SJCRH30 (cell line): Measurements from ENCODE around the gene MRPL33. TPM values are rescaled to one million over a fixed set of nuclear protein-coding genes. Genes with fewer than 3 reads are reported as not detected.
"Not testable (repeated sequence)": the region's sequence is repeated elsewhere in the genome, so short reads cannot be mapped to it uniquely, and the experiment has no call there.

Experiments used
- DNase-seq, 2 experiments: peaks; one replicate each; pipeline ENCODE4 v3.0.0-alpha.2; 2015 to 2020
- H3K27ac ChIP-seq: fragments of 250-450 bp; sonication (Bioruptor Pico); 2 replicates; pipeline ENCODE4 v1.5.1; 2020; ENCODE audit warnings: mild to moderate bottlenecking, moderate library complexity
- H3K27me3 ChIP-seq: fragments of 250-450 bp; sonication (Bioruptor Pico); 2 replicates; pipeline ENCODE4 v1.5.1; 2020; ENCODE audit warnings: mild to moderate bottlenecking, moderate library complexity
- H3K36me3 ChIP-seq: fragments of 250-450 bp; sonication (Bioruptor Pico); 2 replicates; pipeline ENCODE4 v1.5.1; 2020; ENCODE audit warnings: mild to moderate bottlenecking, moderate library complexity
- H3K4me1 ChIP-seq: fragments of 250-450 bp; sonication (Bioruptor Pico); 2 replicates; pipeline ENCODE4 v1.5.1; 2020; ENCODE audit warnings: mild to moderate bottlenecking, moderate library complexity
- H3K4me3 ChIP-seq: fragments of 250-450 bp; sonication (Bioruptor Pico); 2 replicates; pipeline ENCODE4 v1.5.1; 2020; ENCODE audit warnings: mild to moderate bottlenecking, moderate library complexity
- H3K9me3 ChIP-seq: fragments of 250-450 bp; sonication (Bioruptor Pico); replicated peaks from 2 replicates; pipeline ENCODE4 v1.5.1; 2020; ENCODE audit warnings: mild to moderate bottlenecking, moderate library complexity
- total RNA-seq: library from RNA; depleted of rRNA; stranded (reverse); fragments of >200 nt; shearing (Covaris generic); gene quantifications from 2 replicates; pipeline ENCODE4 v1.2.3, GENCODE V29; 2014

MRPL33 gene
- total RNA-seq, 1 experiment from 2014 or later: 212 TPM

- peaks cover 22% of the 10 kb centered on the region for H3K4me1 ChIP-seq
- DNase-seq: peak; percentile 45 to 65
- peak overlapping the region; percentile 42; the same call in 1 of the 2 replicates for H3K27ac ChIP-seq
- H3K36me3 ChIP-seq: no peaks in the 10 kb centered on the region
- H3K27me3 ChIP-seq: no peaks in the 10 kb centered on the region
- H3K4me3 ChIP-seq: peak overlapping the region; percentile 57
- peaks cover 5% of the 10 kb centered on the region; the same call in 1 of the 2 replicates for H3K9me3 ChIP-seq
Measured at GRCh38 chr2:27752551-27753237, 18.8 kb upstream of the MRPL33 start.

DNA sequence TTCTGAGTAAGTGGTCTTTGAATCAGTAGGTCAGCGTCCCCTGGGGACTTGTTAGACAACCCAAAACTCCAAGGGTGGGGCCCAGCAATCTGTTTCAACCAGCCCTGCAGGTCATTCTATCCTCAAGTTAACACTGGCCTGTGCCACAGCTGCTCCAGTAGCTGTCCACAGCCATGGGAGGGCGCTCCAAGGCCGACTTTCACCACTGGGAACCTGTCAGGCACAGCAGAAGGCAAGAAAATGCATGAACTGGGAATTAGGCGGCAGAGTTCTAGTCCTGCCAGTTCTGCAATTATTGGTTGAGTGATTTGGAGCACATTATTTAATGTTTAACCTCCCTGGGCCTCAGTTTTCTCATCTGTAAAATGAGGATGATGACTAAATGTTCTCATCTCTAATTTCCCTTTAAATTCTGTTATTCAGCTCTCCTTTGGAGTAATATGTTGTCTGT lies 17.4 kb upstream of the MRPL33 start:
- Histone ChIP-seq H3K9me3 (no peaks in the 10 kb centered on the region), H3K36me3 (no peaks in the 10 kb centered on the region), H3K4me1 (peaks cover 22% of the 10 kb centered on the region), H3K4me3 (no peak overlapping the region), H3K27ac (no peak overlapping the region), H3K27me3 (no peaks in the 10 kb centered on the region)
- DNase-seq: peak; percentile 92 to 93

GRCh38 chr2:27754831-27755230 lies 16.7 kb upstream of the MRPL33 start:
- no peaks in the 10 kb centered on the region for H3K27me3 ChIP-seq
- H3K27ac ChIP-seq: no peak overlapping the region
- no peak for DNase-seq
- peaks cover 22% of the 10 kb centered on the region for H3K4me1 ChIP-seq
- no peaks in the 10 kb centered on the region for H3K36me3 ChIP-seq
- no peak overlapping the region for H3K4me3 ChIP-seq
- H3K9me3 ChIP-seq: no peaks in the 10 kb centered on the region

DNA sequence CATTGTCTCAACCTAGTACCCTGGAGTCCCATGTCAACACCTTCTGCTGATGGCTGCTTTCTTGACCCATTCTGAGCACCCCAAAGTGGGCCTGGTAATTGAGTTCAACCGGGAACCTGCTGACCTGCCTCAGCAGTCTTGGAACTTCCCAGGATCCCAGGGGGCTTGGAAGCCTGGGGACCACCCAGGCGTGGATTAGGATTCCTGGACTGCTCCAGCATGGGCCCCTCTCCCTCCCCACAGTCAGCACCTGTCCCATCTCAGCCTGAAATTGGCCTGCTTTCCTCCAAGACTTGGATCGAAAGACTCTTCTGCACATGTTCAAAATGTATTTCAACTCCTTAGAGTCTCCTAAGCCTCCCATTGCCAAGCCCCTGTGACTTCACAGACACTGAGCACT lies 15.4 kb upstream of the MRPL33 start:
- Histone ChIP-seq H3K4me3 (no peak overlapping the region), H3K4me1 (peaks cover 22% of the 10 kb centered on the region), H3K9me3 (no peaks in the 10 kb centered on the region), H3K27ac (no peak overlapping the region), H3K36me3 (no peaks in the 10 kb centered on the region), H3K27me3 (no peaks in the 10 kb centered on the region)
- peak; percentile 51 to 60 for DNase-seq

- Histone ChIP-seq H3K4me1 (peaks cover 24% of the 10 kb centered on the region), H3K9me3 (no peaks in the 10 kb centered on the region), H3K4me3 (no peak overlapping the region), H3K36me3 (no peaks in the 10 kb centered on the region), H3K27ac (no peak overlapping the region), H3K27me3 (no peaks in the 10 kb centered on the region)
- DNase-seq: peak; percentile 50 to 53
Measured at GRCh38 chr2:27756544-27757498, 14.7 kb upstream of the MRPL33 start.

GRCh38 chr2:27762951-27763906 lies 8.3 kb upstream of the MRPL33 start:
- Histone ChIP-seq H3K27me3 (no peaks in the 10 kb centered on the region), H3K4me3 (no peak overlapping the region), H3K36me3 (no peaks in the 10 kb centered on the region), H3K9me3 (no peaks in the 10 kb centered on the region), H3K4me1 (peaks cover 12% of the 10 kb centered on the region), H3K27ac (no peak overlapping the region)
- DNase-seq: no peak

- Histone ChIP-seq H3K4me1 (peaks cover 12% of the 10 kb centered on the region), H3K36me3 (no peaks in the 10 kb centered on the region), H3K27ac (no peak overlapping the region), H3K27me3 (no peaks in the 10 kb centered on the region), H3K9me3 (no peaks in the 10 kb centered on the region), H3K4me3 (no peak overlapping the region)
- DNase-seq: no peak
Measured at GRCh38 chr2:27763907-27764267, 7.6 kb upstream of the MRPL33 start.

GRCh38 chr2:27764526-27764925 lies 7.0 kb upstream of the MRPL33 start:
- peaks cover 12% of the 10 kb centered on the region for H3K4me1 ChIP-seq
- H3K4me3 ChIP-seq, H3K27me3 ChIP-seq, DNase-seq, H3K36me3 ChIP-seq, H3K9me3 ChIP-seq, H3K27ac ChIP-seq: not testable (repeated sequence)

GRCh38 chr2:27765621-27766286 lies 5.8 kb upstream of the MRPL33 start:
- no peak overlapping the region for H3K4me3 ChIP-seq
- no peak for DNase-seq
- H3K27me3 ChIP-seq: no peaks in the 10 kb centered on the region
- H3K36me3 ChIP-seq: no peaks in the 10 kb centered on the region
- H3K9me3 ChIP-seq: no peaks in the 10 kb centered on the region
- peaks cover 12% of the 10 kb centered on the region for H3K4me1 ChIP-seq
- no peak overlapping the region for H3K27ac ChIP-seq

GRCh38 chr2:27766287-27766661 lies 5.2 kb upstream of the MRPL33 start:
- no peak for DNase-seq
- H3K36me3 ChIP-seq: no peaks in the 10 kb centered on the region
- H3K4me1 ChIP-seq: peaks cover 12% of the 10 kb centered on the region
- no peak overlapping the region for H3K4me3 ChIP-seq
- H3K27me3 ChIP-seq: no peaks in the 10 kb centered on the region
- no peak overlapping the region for H3K27ac ChIP-seq
- H3K9me3 ChIP-seq: no peaks in the 10 kb centered on the region

- H3K4me1 ChIP-seq: peaks cover 10% of the 10 kb centered on the region
- peak overlapping the region; percentile 74 for H3K4me3 ChIP-seq
- H3K9me3 ChIP-seq: no peaks in the 10 kb centered on the region
- peaks cover 15% of the 10 kb centered on the region for H3K36me3 ChIP-seq
- DNase-seq: no peak
- no peaks in the 10 kb centered on the region for H3K27me3 ChIP-seq
- H3K27ac ChIP-seq: peak overlapping the region; percentile 66
Measured at GRCh38 chr2:27771202-27771547, 344 bp upstream of the MRPL33 start.

DNA sequence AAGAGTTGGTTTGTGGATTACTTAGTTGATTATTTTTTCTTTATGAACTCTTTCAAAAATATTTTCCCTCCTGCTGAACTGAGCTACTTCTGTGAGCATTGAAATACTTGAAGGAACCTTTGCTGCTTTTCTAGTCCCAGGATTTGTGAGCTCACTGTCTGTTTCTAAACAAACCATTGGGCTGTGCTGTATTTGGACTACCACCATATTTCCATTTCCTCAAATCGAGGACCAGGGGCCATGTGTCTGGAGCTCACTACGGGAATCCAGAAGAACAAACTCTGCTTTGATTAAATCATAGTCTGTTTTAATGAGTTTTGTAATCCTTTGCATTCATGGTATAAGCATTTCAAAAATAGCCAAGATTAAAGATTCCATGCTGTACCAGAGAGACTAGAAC lies 1.3 kb downstream of the MRPL33 start:
- Histone ChIP-seq H3K4me3 (peak overlapping the region; percentile 74), H3K9me3 (no peaks in the 10 kb centered on the region), H3K27me3 (no peaks in the 10 kb centered on the region), H3K36me3 (peaks cover 18% of the 10 kb centered on the region), H3K4me1 (peaks cover 10% of the 10 kb centered on the region), H3K27ac (no peak overlapping the region)
- no peak for DNase-seq

- H3K27me3 ChIP-seq: no peaks in the 10 kb centered on the region
- peaks cover 10% of the 10 kb centered on the region for H3K4me1 ChIP-seq
- no peak overlapping the region for H3K4me3 ChIP-seq
- H3K9me3 ChIP-seq: no peaks in the 10 kb centered on the region
- no peak overlapping the region for H3K27ac ChIP-seq
- no peak for DNase-seq
- peaks cover 20% of the 10 kb centered on the region for H3K36me3 ChIP-seq
Measured at GRCh38 chr2:27773959-27774358, 2.4 kb downstream of the MRPL33 start.

GRCh38 chr2:27776097-27776496 lies 4.6 kb downstream of the MRPL33 start:
- DNase-seq: no peak
- Histone ChIP-seq H3K36me3 (peaks cover 30% of the 10 kb centered on the region), H3K27me3 (no peaks in the 10 kb centered on the region), H3K4me1 (peaks cover 10% of the 10 kb centered on the region), H3K9me3 (no peaks in the 10 kb centered on the region), H3K4me3 (no peak overlapping the region), H3K27ac (no peak overlapping the region)
